ENCODE results near the gene TMEM94. TPM values are rescaled to one million over a fixed set of nuclear protein-coding genes. Genes with fewer than 3 reads are reported as not detected.
"Not testable (repeated sequence)": the region's sequence is repeated elsewhere in the genome, so short reads cannot be mapped to it uniquely, and the experiment has no call there.

TMEM94 gene
- total RNA-seq, 1 experiment from 2014 or later: 55.6 TPM

- H3K4me3 ChIP-seq; H3K27ac ChIP-seq; DNase-seq; H3K9me3 ChIP-seq (replicated peaks); H3K36me3 ChIP-seq; H3K27me3 ChIP-seq: not testable (repeated sequence)
- peaks cover 23% of the 10 kb centered on the region for H3K4me1 ChIP-seq
Observed at GRCh38 chr17:75434433-75434832, 22.0 kb upstream of the TMEM94 start.

DNA sequence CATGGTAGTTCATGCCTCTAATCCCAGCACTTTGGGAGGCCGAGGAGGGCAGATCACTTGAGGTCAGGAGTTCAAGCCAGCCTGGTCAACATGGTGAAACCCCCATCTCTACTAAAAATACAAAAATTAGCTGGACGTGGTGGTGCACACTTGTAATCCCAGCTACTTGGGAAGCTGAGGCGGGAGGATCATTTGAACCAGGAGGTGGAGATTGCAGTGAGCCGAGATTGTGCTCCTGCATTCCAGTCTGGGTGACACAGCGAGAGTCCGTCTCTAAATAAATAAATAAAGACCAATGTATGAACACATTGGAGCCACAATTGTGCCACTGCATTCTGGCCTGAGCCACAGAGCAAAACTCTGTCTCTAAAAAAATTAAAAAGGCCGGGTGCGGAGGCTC is 19.0 kb upstream of the TMEM94 start:
- H3K27ac ChIP-seq; H3K36me3 ChIP-seq; DNase-seq; H3K27me3 ChIP-seq; H3K9me3 ChIP-seq (replicated peaks); H3K4me3 ChIP-seq: not testable (repeated sequence)
- peaks cover 15% of the 10 kb centered on the region for H3K4me1 ChIP-seq

GRCh38 chr17:75439287-75439686 is 17.1 kb upstream of the TMEM94 start:
- H3K9me3 ChIP-seq (replicated peaks): no peaks in the 10 kb centered on the region
- H3K4me3 ChIP-seq: no peak overlapping the region
- no peak for DNase-seq
- H3K36me3 ChIP-seq: no peaks in the 10 kb centered on the region
- no peaks in the 10 kb centered on the region for H3K27me3 ChIP-seq
- no peak overlapping the region for H3K27ac ChIP-seq
- peaks cover 13% of the 10 kb centered on the region; the same call in 1 of the 2 replicates for H3K4me1 ChIP-seq

GRCh38 chr17:75440738-75441448 is 15.5 kb upstream of the TMEM94 start:
- Histone ChIP-seq H3K27ac (no peak overlapping the region), H3K36me3 (no peaks in the 10 kb centered on the region), H3K9me3 (replicated peaks) (no peaks in the 10 kb centered on the region), H3K4me3 (no peak overlapping the region), H3K27me3 (no peaks in the 10 kb centered on the region), H3K4me1 (peaks cover 15% of the 10 kb centered on the region; the same call in 1 of the 2 replicates)
- DNase-seq: no peak

- DNase-seq: no peak
- H3K4me1 ChIP-seq: peaks cover 15% of the 10 kb centered on the region; the same call in 1 of the 2 replicates
- H3K27me3 ChIP-seq: no peaks in the 10 kb centered on the region
- no peak overlapping the region for H3K4me3 ChIP-seq
- H3K27ac ChIP-seq: no peak overlapping the region
- no peaks in the 10 kb centered on the region for H3K9me3 ChIP-seq (replicated peaks)
- H3K36me3 ChIP-seq: no peaks in the 10 kb centered on the region
Observed at GRCh38 chr17:75442168-75443103, 14.0 kb upstream of the TMEM94 start.

DNA sequence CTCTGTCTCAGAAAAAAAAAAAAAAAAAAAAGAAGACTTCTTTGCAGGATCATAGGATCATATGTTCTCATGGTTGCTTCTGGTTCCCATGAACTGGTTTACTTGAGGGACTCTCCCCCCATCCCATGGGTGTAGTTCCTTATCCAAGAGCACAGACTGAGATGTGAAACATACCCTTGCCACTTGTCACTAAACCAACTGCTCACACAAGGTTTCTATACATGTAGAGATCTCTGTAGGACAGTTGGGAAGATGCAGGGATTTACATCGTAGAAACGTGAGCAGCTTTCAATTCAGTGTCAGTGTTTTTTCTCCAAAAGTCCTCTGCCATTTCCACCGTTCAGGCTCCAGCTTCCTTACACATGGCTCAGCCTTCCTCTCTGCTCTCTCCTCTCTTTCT is 11.1 kb upstream of the TMEM94 start:
- Histone ChIP-seq H3K4me1 (peaks cover 15% of the 10 kb centered on the region; the same call in 1 of the 2 replicates), H3K9me3 (replicated peaks) (no peaks in the 10 kb centered on the region), H3K36me3 (no peaks in the 10 kb centered on the region), H3K27ac (no peak overlapping the region), H3K27me3 (no peaks in the 10 kb centered on the region), H3K4me3 (no peak overlapping the region)
- DNase-seq: no peak

DNA sequence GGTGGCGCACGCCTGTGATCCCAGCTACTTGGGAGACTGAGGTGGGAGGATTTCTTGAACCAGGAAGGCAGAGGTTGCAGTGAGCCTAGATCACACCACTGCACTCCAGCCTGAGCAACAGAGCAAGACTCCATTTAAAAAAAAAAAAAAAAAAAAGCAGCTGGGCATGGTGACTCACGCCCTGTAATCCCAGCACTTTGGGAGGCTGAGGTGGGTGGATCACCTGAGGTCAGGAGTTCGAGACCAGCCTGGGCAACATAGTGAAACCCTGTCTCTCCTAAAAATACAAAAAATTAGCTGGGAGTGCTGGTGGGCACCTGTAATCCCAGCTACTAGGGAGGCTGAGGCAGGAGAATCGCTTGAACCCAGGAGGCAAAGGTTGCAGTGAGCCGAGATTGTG is 10.5 kb upstream of the TMEM94 start:
- not testable (repeated sequence) for DNase-seq

GRCh38 chr17:75447951-75448856 is 8.2 kb upstream of the TMEM94 start:
- Histone ChIP-seq H3K27ac (no peak overlapping the region), H3K4me1 (peaks cover 6% of the 10 kb centered on the region; the same call in 1 of the 2 replicates), H3K36me3 (no peaks in the 10 kb centered on the region), H3K4me3 (no peak overlapping the region), H3K9me3 (replicated peaks) (no peaks in the 10 kb centered on the region), H3K27me3 (no peaks in the 10 kb centered on the region)
- no peak for DNase-seq

More for the DNA sequence above, 10.5 kb upstream of the TMEM94 start:
- not testable (repeated sequence) for H3K27ac ChIP-seq; H3K27me3 ChIP-seq; H3K4me3 ChIP-seq; H3K9me3 ChIP-seq (replicated peaks); H3K36me3 ChIP-seq
- peaks cover 15% of the 10 kb centered on the region; the same call in 1 of the 2 replicates for H3K4me1 ChIP-seq

DNA sequence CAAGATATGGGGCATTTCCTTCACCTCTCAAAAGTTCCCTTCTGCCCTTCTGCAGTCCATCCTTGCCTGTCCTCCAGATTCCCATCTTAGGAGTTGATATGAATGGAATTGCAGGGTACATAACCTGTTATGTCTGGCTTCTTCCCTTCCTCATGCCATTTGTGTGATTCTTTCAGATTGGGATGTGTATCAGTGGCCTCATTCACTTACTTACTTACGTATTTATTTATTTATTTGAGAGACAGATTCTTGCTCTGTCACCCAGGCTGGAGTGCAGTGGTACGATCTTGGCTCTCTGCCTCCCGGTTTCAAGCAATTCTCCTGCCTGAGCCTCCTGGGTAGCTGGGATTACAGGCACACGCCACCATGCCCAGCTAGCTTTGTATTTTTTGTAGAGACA is 6.2 kb upstream of the TMEM94 start:
- DNase-seq: no peak
- H3K9me3 ChIP-seq (replicated peaks): no peaks in the 10 kb centered on the region
- no peak overlapping the region for H3K27ac ChIP-seq
- H3K36me3 ChIP-seq: no peaks in the 10 kb centered on the region
- H3K27me3 ChIP-seq: no peaks in the 10 kb centered on the region
- no peak overlapping the region for H3K4me3 ChIP-seq
- H3K4me1 ChIP-seq: no peaks in the 10 kb centered on the region

- Histone ChIP-seq H3K9me3 (replicated peaks) (no peaks in the 10 kb centered on the region), H3K36me3 (no peaks in the 10 kb centered on the region), H3K27me3 (no peaks in the 10 kb centered on the region), H3K4me1 (no peaks in the 10 kb centered on the region), H3K4me3 (no peak overlapping the region), H3K27ac (no peak overlapping the region)
- no peak for DNase-seq
Observed at GRCh38 chr17:75454193-75454592, 2.2 kb upstream of the TMEM94 start.

DNA sequence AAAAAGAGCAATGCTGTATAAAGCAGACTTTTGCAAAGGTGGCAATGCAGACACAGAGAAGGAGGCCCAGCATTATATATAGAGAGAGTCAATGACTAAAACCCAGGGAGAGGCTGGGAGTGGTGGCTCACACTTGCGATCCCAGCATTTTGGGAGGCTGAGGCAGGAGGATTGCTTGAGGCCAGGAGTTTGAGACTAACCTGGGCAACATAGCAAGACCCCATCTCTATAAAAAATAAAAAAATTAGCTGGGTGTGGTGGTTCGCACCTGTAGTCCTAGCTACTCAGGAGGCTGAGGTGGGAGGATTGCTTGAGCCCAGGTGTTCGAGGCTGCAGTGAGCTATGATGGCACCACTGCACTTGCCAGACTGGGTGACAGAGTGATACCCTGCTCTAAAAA is 1.8 kb upstream of the TMEM94 start:
- H3K4me3 ChIP-seq; H3K36me3 ChIP-seq; H3K4me1 ChIP-seq; H3K27me3 ChIP-seq; H3K9me3 ChIP-seq (replicated peaks); H3K27ac ChIP-seq; DNase-seq: not testable (repeated sequence)

DNA sequence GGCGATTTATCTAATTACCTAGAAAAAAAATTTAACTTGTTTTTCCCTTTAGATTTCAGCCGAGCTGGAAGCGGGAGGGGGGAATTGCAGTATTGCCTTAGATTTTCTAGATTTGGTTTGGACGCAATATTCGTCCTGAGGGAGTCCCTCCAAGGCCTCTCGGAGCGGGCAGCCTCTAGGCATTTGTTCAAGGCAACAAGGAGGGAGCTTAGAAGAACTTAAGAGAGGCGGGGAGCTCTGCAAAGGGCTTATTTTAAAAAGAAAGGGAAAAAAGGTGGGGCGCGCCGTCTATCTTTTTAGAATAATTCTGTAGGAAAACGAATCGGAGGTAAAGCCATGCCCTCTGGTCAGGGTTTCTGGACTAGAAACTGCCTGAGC is 407 bp upstream of the TMEM94 start:
- no peak for DNase-seq
- no peaks in the 10 kb centered on the region for H3K4me1 ChIP-seq
- H3K4me3 ChIP-seq: peak overlapping the region; percentile 86
- no peaks in the 10 kb centered on the region for H3K9me3 ChIP-seq (replicated peaks)
- peak overlapping the region; percentile 79 for H3K27ac ChIP-seq
- no peaks in the 10 kb centered on the region for H3K36me3 ChIP-seq
- no peaks in the 10 kb centered on the region for H3K27me3 ChIP-seq

GRCh38 chr17:75457047-75457654 is 716 bp downstream of the TMEM94 start:
- Histone ChIP-seq H3K9me3 (replicated peaks) (no peaks in the 10 kb centered on the region), H3K36me3 (no peaks in the 10 kb centered on the region)

GRCh38 chr17:75459246-75459589 is 2.8 kb downstream of the TMEM94 start:
- H3K9me3 ChIP-seq (replicated peaks): no peaks in the 10 kb centered on the region
- no peaks in the 10 kb centered on the region for H3K27me3 ChIP-seq
- no peaks in the 10 kb centered on the region for H3K36me3 ChIP-seq
- no peak for DNase-seq
- H3K4me1 ChIP-seq: no peaks in the 10 kb centered on the region
- no peak overlapping the region for H3K4me3 ChIP-seq
- H3K27ac ChIP-seq: no peak overlapping the region

More at GRCh38 chr17:75457047-75457654, 716 bp downstream of the TMEM94 start:
- Histone ChIP-seq H3K4me1 (no peaks in the 10 kb centered on the region), H3K4me3 (peak overlapping the region; percentile 86), H3K27me3 (no peaks in the 10 kb centered on the region), H3K27ac (peak overlapping the region; percentile 79)
- peak; percentile 81 to 82 for DNase-seq
